ENCODE measurements around the gene TMEM256.

- no peak for TF ChIP-seq CTCF (IDR thresholded peaks at IDR 0.05 in 4 of 5, conservative IDR thresholded peaks at IDR 0.05 in 1 of 5)
- no peak for TF ChIP-seq POLR2A (IDR thresholded peaks at IDR 0.05)
These were observed 24.8 kb downstream of the TMEM256 start for GRCh38 chr17:7379134-7379533.

All from gastrocnemius medialis (tissue), 4 donors.